ES-I3 (cell line): ENCODE measurements around the gene PEX11G.

Source experiments
- H3K36me3 ChIP-seq: 2 replicates; pipeline ENCODE4 v1.6.1; 2013; ENCODE audit warnings: mild to moderate bottlenecking, low read length, control low read depth, moderate library complexity; ENCODE audit not compliant: insufficient read depth
- H3K4me1 ChIP-seq: 2 replicates; pipeline ENCODE4 v1.6.1; 2013; ENCODE audit warnings: mild to moderate bottlenecking, control low read depth, low read length; ENCODE audit not compliant: insufficient read depth
- H3K9ac ChIP-seq: 2 replicates; pipeline ENCODE4 v1.6.1; 2013; ENCODE audit warnings: low read depth, mild to moderate bottlenecking, low read length, moderate library complexity
- H3K9me3 ChIP-seq: 2 replicates; pipeline ENCODE4 v1.6.1; 2013; ENCODE audit warnings: mild to moderate bottlenecking, low read length, moderate library complexity; ENCODE audit not compliant: control insufficient read depth, insufficient read depth

PEX11G gene

DNA sequence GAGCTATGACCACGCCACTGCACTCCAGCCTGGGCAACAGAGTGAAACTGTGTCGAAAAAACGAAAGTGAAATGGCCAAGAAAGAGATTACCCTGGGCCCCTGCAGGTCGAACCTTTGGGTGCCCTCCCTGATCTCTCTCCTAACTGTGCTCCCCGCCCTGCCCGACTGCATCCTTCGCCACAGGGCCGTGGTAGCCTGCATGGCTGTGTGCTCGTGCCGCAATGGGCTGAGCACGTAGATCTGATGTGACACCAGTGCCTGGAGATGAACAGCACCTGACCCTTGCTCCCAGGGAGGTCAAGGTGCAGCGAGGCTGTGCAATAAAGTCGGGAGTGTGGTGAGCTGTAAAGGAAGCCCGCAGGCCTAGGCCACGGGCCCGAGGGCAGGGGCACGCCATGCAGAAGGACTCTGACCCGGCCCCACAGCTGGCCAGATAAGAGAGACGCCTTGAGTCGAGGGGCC, 60.2 kb downstream of the PEX11G start:
- no peaks in the 10 kb centered on the region for H3K9me3 ChIP-seq
- H3K9ac ChIP-seq, result no peak overlapping the region
- H3K36me3 ChIP-seq, result no peaks in the 10 kb centered on the region
- H3K4me1 ChIP-seq, result no peaks in the 10 kb centered on the region

DNA sequence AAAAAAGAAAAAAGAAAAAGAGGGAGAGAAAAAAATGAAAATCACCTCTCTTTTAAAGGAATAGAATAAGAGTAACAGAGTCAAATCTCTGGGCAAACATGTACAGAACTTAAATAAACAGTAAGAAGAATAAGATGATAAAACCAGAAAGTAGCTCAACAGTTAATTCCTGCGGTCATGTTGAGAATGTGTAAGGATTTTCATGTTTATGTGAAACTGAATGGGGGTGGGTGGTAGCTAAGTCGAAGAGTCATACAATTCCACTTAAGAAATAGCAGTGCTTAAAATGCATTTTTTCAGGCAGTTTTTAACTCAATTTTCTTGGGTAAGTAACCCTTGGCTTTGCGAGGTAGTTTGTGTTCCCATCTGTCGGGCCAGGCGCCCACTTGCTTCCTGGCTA, 60.9 kb downstream of the PEX11G start:
- no peak overlapping the region for H3K9ac ChIP-seq
- H3K4me1 ChIP-seq, result no peaks in the 10 kb centered on the region
- H3K36me3 ChIP-seq, result no peaks in the 10 kb centered on the region
- no peaks in the 10 kb centered on the region for H3K9me3 ChIP-seq

DNA sequence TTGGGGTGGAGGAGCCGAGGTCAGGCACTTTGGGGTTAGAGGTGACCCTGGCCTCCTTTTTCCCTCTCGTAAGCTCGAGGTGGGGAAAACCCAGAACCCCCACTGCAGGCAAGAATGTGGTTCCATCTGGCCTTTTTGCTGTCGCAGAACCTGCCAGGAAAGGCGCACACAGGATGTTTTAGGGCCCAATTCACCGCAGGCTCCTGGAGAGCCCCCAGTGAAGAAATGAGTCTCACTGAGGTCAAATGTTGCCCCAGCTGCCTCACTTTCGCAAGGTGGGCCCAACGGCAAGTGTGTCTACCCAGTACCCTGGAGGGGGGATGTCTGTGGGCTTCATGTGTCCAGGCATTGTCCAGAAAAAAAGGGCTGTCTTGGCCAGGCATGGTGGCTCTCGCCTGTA, 61.8 kb downstream of the PEX11G start:
- H3K9me3 ChIP-seq, result no peaks in the 10 kb centered on the region
- no peak overlapping the region for H3K9ac ChIP-seq
- no peaks in the 10 kb centered on the region; the same call in 1 of the 2 replicates for H3K4me1 ChIP-seq
- H3K36me3 ChIP-seq, result no peaks in the 10 kb centered on the region
